ENCODE measurements around the gene DGLUCY. TPM values are rescaled to one million over a fixed set of nuclear protein-coding genes. Genes with fewer than 3 reads are reported as not detected.

DGLUCY gene
- total RNA-seq, 4 donors from 2014 or later: 30.7 to 56.5 (median 38.9) TPM

DNA sequence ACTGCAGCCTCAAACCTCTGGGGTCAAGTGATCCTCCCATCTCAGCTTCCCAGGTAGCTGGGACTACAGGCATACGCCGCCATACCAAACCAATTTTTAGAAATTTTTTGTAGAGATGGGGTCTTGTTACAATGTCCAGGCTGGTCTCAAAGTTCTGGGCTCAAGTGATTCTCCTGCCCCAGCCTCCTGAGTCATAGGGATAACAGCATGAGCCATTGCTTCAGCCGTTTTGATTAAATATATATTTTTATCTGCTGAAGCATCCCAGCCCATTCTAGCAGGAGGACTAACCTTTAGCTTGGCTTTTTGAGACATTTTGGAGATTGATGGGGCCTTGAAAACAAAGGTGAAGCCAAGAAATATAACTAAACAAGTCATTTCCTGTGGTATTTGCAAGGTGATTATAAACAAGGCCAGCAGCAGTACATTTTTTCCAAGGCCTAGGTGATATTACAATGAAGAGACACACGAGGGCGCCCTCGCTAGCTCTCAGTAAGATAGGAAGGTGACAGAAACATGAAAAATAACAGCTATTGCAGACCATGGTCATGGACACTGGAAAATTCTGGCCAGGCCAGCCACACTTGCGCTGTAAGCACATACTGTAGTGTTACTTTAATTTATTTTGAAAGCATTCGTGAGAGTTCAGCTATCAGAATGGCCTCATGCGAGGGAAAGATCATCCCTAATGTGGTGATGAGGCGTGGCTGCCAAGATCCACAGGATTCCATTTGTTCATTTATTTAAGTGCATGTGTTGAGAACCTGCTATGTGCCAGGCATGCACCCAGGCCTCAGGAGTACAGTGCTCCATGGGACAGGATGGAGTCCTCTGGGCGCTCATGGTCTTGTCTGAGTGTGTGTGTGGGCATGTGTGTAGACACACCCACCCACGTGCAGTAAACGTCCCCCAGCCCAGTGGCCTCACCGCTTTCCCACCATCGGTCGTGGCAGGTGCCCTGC, 63.5 kb downstream of the DGLUCY start:
- TF ChIP-seq, protein P1, sequence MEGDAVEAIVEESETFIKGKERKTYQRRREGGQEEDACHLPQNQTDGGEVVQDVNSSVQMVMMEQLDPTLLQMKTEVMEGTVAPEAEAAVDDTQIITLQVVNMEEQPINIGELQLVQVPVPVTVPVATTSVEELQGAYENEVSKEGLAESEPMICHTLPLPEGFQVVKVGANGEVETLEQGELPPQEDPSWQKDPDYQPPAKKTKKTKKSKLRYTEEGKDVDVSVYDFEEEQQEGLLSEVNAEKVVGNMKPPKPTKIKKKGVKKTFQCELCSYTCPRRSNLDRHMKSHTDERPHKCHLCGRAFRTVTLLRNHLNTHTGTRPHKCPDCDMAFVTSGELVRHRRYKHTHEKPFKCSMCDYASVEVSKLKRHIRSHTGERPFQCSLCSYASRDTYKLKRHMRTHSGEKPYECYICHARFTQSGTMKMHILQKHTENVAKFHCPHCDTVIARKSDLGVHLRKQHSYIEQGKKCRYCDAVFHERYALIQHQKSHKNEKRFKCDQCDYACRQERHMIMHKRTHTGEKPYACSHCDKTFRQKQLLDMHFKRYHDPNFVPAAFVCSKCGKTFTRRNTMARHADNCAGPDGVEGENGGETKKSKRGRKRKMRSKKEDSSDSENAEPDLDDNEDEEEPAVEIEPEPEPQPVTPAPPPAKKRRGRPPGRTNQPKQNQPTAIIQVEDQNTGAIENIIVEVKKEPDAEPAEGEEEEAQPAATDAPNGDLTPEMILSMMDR (IDR thresholded peaks at IDR 0.05; ENCODE audit: low read depth): no peak

DNA sequence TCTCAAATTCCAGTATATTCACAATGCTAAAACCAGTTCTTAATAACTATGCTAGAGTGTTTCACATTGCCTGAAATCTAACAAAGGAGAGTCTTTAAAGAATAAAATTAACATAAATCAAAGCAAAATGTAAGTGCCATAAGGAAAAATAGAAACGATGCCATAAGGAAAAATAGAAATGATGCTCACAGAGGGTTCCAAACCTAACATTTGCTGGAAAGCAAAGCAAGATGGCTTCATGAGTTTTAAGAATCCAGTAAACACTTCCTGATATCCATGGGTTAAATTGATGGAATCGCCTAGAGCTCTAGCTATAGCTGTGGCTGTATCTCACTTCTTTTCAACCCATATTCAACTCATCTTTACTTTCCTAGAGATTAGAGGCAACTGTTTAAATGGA, 66.7 kb downstream of the DGLUCY start:
- TF ChIP-seq, protein P1 (IDR thresholded peaks at IDR 0.05; ENCODE audit: low read depth): no peak

DNA sequence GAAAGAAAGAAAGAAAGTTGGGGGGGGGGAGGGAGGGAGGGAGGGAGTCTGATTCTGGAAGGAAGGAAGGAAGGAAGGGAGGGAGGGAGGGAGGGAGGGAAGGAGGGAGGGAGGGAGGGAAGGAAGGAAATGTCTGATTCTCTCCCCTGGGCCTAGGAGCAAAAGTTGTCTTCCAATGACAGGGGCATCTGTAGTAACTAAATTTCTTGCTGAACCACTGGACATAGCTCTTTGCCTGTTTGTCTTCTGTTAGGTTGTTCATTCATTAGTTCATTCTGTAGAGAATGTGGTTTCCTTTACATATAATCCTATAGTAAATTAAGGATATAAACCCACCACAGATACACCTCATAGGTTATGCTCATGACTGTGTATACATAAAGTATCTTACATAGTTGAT, 70.7 kb downstream of the DGLUCY start:
- TF ChIP-seq, protein P1 (IDR thresholded peaks at IDR 0.05; ENCODE audit: low read depth): no peak

DNA sequence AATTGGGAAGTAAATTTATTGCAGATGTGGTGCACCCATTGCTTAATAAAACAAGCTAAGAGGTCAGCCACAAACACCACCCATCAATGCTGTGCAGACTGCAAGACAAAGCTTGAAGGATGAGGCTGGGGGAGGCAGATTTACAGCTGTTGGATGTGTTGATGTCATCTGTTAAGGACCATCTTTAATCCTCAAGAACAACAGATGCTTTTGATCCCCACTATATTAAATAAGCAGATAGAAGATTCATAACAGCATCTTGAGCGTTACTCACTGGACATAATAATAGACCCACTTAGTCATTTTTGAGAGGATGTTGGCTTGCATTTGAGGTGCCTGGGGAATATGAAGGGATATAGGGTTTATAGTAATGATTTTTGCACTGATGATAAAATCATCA, 71.8 kb downstream of the DGLUCY start:
- TF ChIP-seq, protein P1 (IDR thresholded peaks at IDR 0.05; ENCODE audit: low read depth): no peak

DNA sequence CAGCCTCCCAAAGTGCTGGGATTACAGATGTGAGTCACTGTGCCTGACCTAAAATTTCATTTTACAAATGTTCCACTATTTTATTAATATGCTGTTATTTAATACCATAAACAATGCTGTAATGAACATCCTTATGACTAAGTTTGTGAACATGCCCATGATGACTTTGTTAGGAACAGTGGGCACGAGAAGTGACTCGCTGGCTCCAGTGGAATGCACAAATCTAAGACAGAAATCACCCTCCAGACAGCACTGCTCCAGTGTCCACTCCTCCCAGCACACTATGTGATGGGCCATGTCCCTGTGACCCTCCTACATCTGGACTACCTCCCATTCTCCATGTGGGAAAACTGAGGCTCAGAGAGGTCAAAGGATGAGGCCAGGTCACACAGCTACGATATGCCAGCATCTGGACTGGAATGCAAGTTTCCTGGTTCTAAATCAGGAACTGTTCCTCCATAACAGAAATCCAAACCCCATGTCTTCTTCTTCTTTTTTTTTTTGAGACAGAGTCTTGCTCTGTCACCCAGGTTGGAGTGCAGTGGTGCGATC, 72.7 kb downstream of the DGLUCY start:
- TF ChIP-seq, protein P1 (IDR thresholded peaks at IDR 0.05; ENCODE audit: low read depth): no peak

DNA sequence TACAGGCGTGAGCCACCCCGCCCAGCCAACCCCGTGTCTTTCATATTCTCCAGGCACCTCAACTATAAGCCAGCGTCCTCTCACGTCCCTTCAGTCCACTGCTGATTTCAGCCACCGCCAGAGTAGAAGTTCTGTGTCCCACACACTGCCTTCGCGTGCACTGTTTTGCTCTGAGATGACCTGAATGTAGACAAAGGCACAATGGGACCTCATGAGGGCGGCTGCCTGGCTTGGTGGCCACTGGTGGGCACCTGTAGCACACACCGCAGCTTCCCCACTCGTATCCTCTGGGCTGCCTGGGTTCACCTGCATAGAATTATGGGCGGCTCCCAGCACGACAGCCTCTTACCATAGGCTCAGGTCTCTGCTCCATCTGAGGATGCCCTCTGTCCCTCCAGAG, 73.4 kb downstream of the DGLUCY start:
- TF ChIP-seq, protein P1 (IDR thresholded peaks at IDR 0.05; ENCODE audit: low read depth): no peak

DNA sequence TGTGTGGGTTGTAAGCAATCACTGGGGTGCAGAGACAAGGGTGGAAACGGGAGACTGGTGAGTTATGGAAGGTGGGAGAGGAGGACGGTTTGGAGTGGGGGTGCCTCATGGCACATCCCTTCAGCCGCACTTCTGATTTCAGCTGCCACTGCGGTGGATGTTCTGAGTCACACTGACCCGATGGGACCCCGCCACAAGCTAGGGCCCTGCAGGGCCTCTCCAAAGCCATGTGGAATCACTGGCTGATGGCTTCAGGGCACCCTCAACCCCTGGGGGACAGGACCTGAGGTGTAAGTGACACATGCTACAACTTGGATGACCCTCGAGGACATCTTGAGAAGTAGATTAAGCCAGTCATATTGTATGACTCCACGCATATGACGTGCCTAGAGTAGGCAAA, 77.0 kb downstream of the DGLUCY start:
- TF ChIP-seq, protein P1 (IDR thresholded peaks at IDR 0.05; ENCODE audit: low read depth): no peak
